ENCODE results near the gene MXD4. TPM values are rescaled to one million over a fixed set of nuclear protein-coding genes. Genes with fewer than 3 reads are reported as not detected.

Gene MXD4
- total RNA-seq, 1 experiment from 2014 or later = 18.9 TPM

DNA sequence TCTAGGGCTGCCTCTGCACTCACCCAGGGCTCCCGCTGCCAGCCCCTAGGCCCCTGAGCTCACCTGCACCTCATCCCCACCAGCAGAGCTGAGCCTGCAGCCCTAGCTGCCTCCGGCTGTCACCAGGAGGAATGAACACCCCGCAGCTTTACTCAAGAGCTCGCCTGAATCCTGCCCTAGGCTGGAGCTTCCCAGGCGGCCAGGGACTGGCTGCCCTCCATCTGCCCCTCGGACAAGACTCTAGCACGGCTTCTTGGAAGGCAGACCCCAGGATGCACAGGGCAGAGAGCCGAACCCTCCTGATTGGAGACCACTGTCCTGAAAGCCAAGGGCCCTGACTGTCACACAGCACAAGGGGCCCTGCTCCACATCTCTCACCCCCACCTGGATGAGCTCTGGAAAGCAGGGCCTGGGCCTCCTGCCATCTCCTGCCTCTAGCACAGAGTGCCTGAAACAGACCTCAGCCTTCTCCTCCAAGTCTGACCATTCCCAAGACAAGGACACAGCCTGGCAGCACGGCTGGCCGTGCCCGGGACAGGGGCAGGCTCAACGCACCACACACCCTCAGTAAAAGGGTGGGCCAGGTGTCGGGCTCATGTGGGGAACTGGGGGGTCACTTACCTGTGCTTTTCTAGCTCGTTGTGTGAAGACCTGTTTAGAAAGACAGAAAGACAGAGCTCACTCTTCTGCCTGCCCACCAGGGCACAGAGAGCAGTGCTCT, 4.4 kb downstream of the MXD4 start:
- Histone ChIP-seq H3K79me2 (ENCODE audit: low read length) (peaks cover 10% of the 10 kb centered on the region; the same call in 1 of the 2 replicates), H3K36me3 (ENCODE audit: low read depth, low read length) (no peaks in the 10 kb centered on the region), H3K4me1 (ENCODE audit: insufficient read depth, low read length) (peaks cover 4% of the 10 kb centered on the region; the same call in 1 of the 2 replicates), H3K4me2 (ENCODE audit: low read length) (no peak overlapping the region), H3K9ac (ENCODE audit: low read length) (no peak overlapping the region), H3K9me3 (ENCODE audit: low read length) (no peaks in the 10 kb centered on the region), H3K27ac (ENCODE audit: low read length) (no peak overlapping the region), H3K4me3 (ENCODE audit: low read length) (no peak overlapping the region), H2AFZ (ENCODE audit: low read length) (no peak overlapping the region), H3F3A (ENCODE audit: low read length, unreplicated experiment) (no peaks in the 10 kb centered on the region), H3K27me3 (ENCODE audit: low read length) (no peaks in the 10 kb centered on the region), H4K20me1 (ENCODE audit: low read length) (no peaks in the 10 kb centered on the region), H3K9me2 (replicated peaks; ENCODE audit: low read length) (no peaks in the 10 kb centered on the region)
- intact Hi-C loops (cut with micrococcal nuclease) = no loop called here
- TF ChIP-seq EZH2 (IDR thresholded peaks at IDR 0.05; ENCODE audit: low read length, unreplicated experiment) (no peak), EZH2phosphoT487 (IDR thresholded peaks at IDR 0.05; ENCODE audit: borderline replicate concordance, low read length) (no peak)
- TF ChIP-seq, protein P1, sequence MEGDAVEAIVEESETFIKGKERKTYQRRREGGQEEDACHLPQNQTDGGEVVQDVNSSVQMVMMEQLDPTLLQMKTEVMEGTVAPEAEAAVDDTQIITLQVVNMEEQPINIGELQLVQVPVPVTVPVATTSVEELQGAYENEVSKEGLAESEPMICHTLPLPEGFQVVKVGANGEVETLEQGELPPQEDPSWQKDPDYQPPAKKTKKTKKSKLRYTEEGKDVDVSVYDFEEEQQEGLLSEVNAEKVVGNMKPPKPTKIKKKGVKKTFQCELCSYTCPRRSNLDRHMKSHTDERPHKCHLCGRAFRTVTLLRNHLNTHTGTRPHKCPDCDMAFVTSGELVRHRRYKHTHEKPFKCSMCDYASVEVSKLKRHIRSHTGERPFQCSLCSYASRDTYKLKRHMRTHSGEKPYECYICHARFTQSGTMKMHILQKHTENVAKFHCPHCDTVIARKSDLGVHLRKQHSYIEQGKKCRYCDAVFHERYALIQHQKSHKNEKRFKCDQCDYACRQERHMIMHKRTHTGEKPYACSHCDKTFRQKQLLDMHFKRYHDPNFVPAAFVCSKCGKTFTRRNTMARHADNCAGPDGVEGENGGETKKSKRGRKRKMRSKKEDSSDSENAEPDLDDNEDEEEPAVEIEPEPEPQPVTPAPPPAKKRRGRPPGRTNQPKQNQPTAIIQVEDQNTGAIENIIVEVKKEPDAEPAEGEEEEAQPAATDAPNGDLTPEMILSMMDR (conservative IDR thresholded peaks at IDR 0.05; ENCODE audit: low read depth, low read length) = no peak
- ChIA-PET POLR2A (ENCODE audit: unreplicated experiment) (no interaction called here), CTCF (no interaction called here)
- BruUV-seq (replicated peaks) = no TSS peak
- ATAC-seq = no peak
- DNase-seq = no peak

DNA sequence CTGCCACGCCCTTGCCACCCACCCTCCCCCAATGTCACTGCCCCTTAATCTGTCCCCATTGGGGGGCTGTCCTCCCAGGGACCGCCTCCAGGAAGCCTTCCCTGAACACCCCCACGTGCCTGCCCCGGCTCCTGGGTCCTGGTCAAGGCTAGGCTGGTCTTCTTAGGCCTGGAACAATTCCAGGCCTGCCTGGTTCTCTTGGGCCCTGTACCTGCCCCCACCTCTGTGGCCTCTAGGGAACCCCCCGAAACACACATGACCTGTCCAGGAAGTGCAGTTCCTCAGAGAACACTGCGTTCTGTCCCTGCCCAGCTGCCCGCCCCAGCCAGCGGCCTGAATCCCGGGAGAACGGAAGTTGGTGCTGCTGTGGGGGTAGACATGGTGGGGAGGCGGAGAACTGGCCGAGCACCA, 5.1 kb downstream of the MXD4 start:
- no TSS peak for BruUV-seq (replicated peaks)
- peaks cover 10% of the 10 kb centered on the region; the same call in 1 of the 2 replicates for H3K79me2 ChIP-seq (ENCODE audit: low read length)
- H3K4me3 ChIP-seq (ENCODE audit: low read length) = no peak overlapping the region
- no peak overlapping the region for H3K4me2 ChIP-seq (ENCODE audit: low read length)
- no peak overlapping the region for H2AFZ ChIP-seq (ENCODE audit: low read length)
- H3K27me3 ChIP-seq (ENCODE audit: low read length) = no peaks in the 10 kb centered on the region
- no peak overlapping the region for H3K9ac ChIP-seq (ENCODE audit: low read length)
- ATAC-seq (no peak), DNase-seq (no peak)
- H3K27ac ChIP-seq (ENCODE audit: low read length) = no peak overlapping the region
- ChIA-PET POLR2A (ENCODE audit: unreplicated experiment) (no interaction called here), CTCF (no interaction called here)
- H3K4me1 ChIP-seq (ENCODE audit: insufficient read depth, low read length) = 0 out of 2 replicates have a peak, but pooled peaks cover 3% of the 10 kb centered on the region
- no peaks in the 10 kb centered on the region for H4K20me1 ChIP-seq (ENCODE audit: low read length)
- H3K36me3 ChIP-seq (ENCODE audit: low read depth, low read length) = no peaks in the 10 kb centered on the region
- H3F3A ChIP-seq (ENCODE audit: low read length, unreplicated experiment) = no peaks in the 10 kb centered on the region
- no peaks in the 10 kb centered on the region for H3K9me3 ChIP-seq (ENCODE audit: low read length)
- no peak for TF ChIP-seq EZH2 (IDR thresholded peaks at IDR 0.05; ENCODE audit: low read length, unreplicated experiment)
- TF ChIP-seq EZH2phosphoT487 (IDR thresholded peaks at IDR 0.05; ENCODE audit: borderline replicate concordance, low read length) = no peak
- TF ChIP-seq, protein P1 (conservative IDR thresholded peaks at IDR 0.05; ENCODE audit: low read depth, low read length) = no peak
- intact Hi-C loops (cut with micrococcal nuclease) = no loop called here
- no peaks in the 10 kb centered on the region for H3K9me2 ChIP-seq (replicated peaks; ENCODE audit: low read length)

DNA sequence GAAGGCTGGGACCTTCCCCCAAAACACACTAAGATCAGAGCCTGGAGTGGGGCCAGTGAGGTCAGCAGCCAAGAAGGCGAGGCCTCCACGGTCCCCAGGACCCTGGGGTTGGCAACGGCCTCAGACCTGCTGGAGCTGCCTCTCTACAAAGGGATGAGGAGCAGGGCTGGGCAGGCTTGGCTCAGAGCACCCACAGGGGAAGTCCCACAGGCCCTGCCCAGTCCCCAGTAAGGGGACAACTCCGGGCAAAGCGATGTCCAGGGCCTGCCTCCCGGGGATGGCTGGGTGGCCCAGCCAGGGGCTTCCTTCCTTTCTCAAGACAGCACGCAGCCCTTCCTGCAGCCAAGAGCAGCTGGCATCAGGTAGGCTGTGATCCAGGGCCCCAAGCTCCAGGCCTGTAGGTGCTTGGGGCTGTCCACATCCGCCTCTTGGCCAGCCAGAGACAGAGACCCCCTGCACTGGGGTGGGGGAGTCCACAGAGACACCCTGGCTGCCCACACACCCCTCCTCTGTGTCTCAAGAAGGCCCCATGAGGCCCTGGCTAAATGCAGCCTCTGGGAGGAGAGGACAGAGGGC, 5.7 kb downstream of the MXD4 start:
- no peaks in the 10 kb centered on the region for H3K9me3 ChIP-seq (ENCODE audit: low read length)
- no peak overlapping the region for H3K9ac ChIP-seq (ENCODE audit: low read length)
- no peaks in the 10 kb centered on the region for H3K9me2 ChIP-seq (replicated peaks; ENCODE audit: low read length)
- BruUV-seq (replicated peaks) = no TSS peak
- no peaks in the 10 kb centered on the region for H4K20me1 ChIP-seq (ENCODE audit: low read length)
- no peaks in the 10 kb centered on the region for H3F3A ChIP-seq (ENCODE audit: low read length, unreplicated experiment)
- ATAC-seq (no peak), DNase-seq (no peak)
- ChIA-PET POLR2A (ENCODE audit: unreplicated experiment) (no interaction called here), CTCF (no interaction called here)
- no peaks in the 10 kb centered on the region for H3K36me3 ChIP-seq (ENCODE audit: low read depth, low read length)
- TF ChIP-seq EZH2phosphoT487 (IDR thresholded peaks at IDR 0.05; ENCODE audit: borderline replicate concordance, low read length) = no peak
- H3K4me2 ChIP-seq (ENCODE audit: low read length) = no peak overlapping the region
- H2AFZ ChIP-seq (ENCODE audit: low read length) = no peak overlapping the region
- H3K27me3 ChIP-seq (ENCODE audit: low read length) = no peaks in the 10 kb centered on the region
- no peak overlapping the region for H3K27ac ChIP-seq (ENCODE audit: low read length)
- intact Hi-C loops (cut with micrococcal nuclease) = no loop called here
- 0 out of 2 replicates have a peak, but pooled peaks cover 3% of the 10 kb centered on the region for H3K4me1 ChIP-seq (ENCODE audit: insufficient read depth, low read length)
- H3K79me2 ChIP-seq (ENCODE audit: low read length) = peaks cover 10% of the 10 kb centered on the region; the same call in 1 of the 2 replicates
- H3K4me3 ChIP-seq (ENCODE audit: low read length) = no peak overlapping the region
